Measurements from ENCODE around the gene DGKI.

DGKI gene

GRCh38 chr7:137335814-137336213, 511.0 kb downstream of the DGKI start:
- DNase-seq, result no peak

DNA sequence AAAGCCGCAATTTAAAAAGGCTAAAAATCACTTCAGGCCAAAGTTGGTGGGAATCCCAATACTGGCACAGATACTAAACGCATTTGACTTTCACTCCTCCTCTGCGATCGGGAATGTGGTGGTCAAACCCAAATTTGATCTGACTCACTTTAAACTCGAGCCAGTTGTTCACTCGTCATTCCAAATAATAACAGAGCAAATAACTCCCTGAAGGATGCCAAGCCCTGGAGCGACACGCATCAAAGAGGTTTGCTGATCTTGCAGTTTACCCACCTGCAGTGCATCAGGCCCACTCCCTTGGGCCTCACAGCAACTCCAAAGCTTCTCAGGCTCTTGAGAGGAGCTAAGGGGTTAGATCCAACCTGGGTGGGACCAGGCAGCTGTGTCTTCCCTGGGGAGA, 515.4 kb downstream of the DGKI start:
- DNase-seq, result no peak
